Measurements from ENCODE around the gene TOLLIP. TPM values are rescaled to one million over a fixed set of nuclear protein-coding genes. Genes with fewer than 3 reads are reported as not detected.

TOLLIP gene
- total RNA-seq, 4 donors from 2014 or later: 50.9 to 89.0 (median 54.9) TPM

- Histone ChIP-seq H3K4me3 (no peak overlapping the region), H3K27ac (no peak overlapping the region), H3K4me1 (peaks cover 0 to 4% (median 0%) of the 10 kb centered on the region in 4 donors), H3K9me3 (no peaks in the 10 kb centered on the region), H3K36me3 (no peaks in the 10 kb centered on the region), H3K27me3 (peaks cover 0 to 17% of the 10 kb centered on the region in 2 donors)
- DNase-seq (ENCODE audit: low spot score in 2 of 2): no peak
- TF ChIP-seq POLR2A (IDR thresholded peaks at IDR 0.05) (no peak), EP300 (IDR thresholded peaks at IDR 0.05) (no peak), CTCF (IDR thresholded peaks at IDR 0.05) (no peak)
- 83 to 84% methylated on average over 28 of the region's 28 CpGs for WGBS, 2 donors
Observed at GRCh38 chr11:1346669-1347390, 37.4 kb upstream of the TOLLIP start.

GRCh38 chr11:1345737-1346513 is 36.5 kb upstream of the TOLLIP start:
- Histone ChIP-seq H3K27me3 (peaks cover 0 to 17% of the 10 kb centered on the region in 2 donors), H3K36me3 (no peaks in the 10 kb centered on the region), H3K27ac (no peak overlapping the region), H3K4me1 (peaks cover 0 to 4% (median 0%) of the 10 kb centered on the region in 4 donors), H3K9me3 (no peaks in the 10 kb centered on the region), H3K4me3 (no peak overlapping the region)
- TF ChIP-seq CTCF (IDR thresholded peaks at IDR 0.05): no peak
- 83 to 87% methylated on average over 25 to 28 of the region's 28 CpGs for WGBS, 2 donors
- DNase-seq (ENCODE audit: low spot score in 2 of 2): no peak

- no peak overlapping the region for H3K4me3 ChIP-seq
- H3K27ac ChIP-seq: no peak overlapping the region
- WGBS, 2 donors: 83 to 84% methylated on average over 23 to 26 of the region's 26 CpGs
- TF ChIP-seq POLR2A (IDR thresholded peaks at IDR 0.05) (no peak), CTCF (IDR thresholded peaks at IDR 0.05) (no peak), EP300 (IDR thresholded peaks at IDR 0.05) (no peak)
- no peaks in the 10 kb centered on the region for H3K9me3 ChIP-seq
- no peaks in the 10 kb centered on the region for H3K36me3 ChIP-seq
- no peak for DNase-seq (ENCODE audit: low spot score in 2 of 2)
- H3K4me1 ChIP-seq: peaks cover 0 to 4% (median 0%) of the 10 kb centered on the region in 4 donors
- H3K27me3 ChIP-seq: peaks cover 0 to 3% of the 10 kb centered on the region in 2 donors
Observed at GRCh38 chr11:1344056-1344635, 34.7 kb upstream of the TOLLIP start.

GRCh38 chr11:1343391-1344055 is 34.1 kb upstream of the TOLLIP start:
- TF ChIP-seq EP300 (IDR thresholded peaks at IDR 0.05): no peak
- no peak for TF ChIP-seq CTCF (IDR thresholded peaks at IDR 0.05)
- no peak for TF ChIP-seq POLR2A (IDR thresholded peaks at IDR 0.05)
- H3K4me1 ChIP-seq: peaks cover 0 to 4% (median 0%) of the 10 kb centered on the region in 4 donors
- DNase-seq (ENCODE audit: low spot score in 2 of 2): no peak
- no peak overlapping the region for H3K27ac ChIP-seq
- no peaks in the 10 kb centered on the region for H3K27me3 ChIP-seq
- no peaks in the 10 kb centered on the region for H3K9me3 ChIP-seq
- 78 to 82% methylated on average over 22 to 25 of the region's 25 CpGs for WGBS, 2 donors
- H3K36me3 ChIP-seq: no peaks in the 10 kb centered on the region
- H3K4me3 ChIP-seq: no peak overlapping the region

Data from tibial nerve (tissue), 4 donors.